Left hindlimb (tissue), 1 donor: Measurements from ENCODE around the gene NSDHL.

ENCODE experiments used
- DNase-seq: peaks from one replicate; pipeline ENCODE4 v3.0.0-alpha.2; 2018

NSDHL gene

DNA sequence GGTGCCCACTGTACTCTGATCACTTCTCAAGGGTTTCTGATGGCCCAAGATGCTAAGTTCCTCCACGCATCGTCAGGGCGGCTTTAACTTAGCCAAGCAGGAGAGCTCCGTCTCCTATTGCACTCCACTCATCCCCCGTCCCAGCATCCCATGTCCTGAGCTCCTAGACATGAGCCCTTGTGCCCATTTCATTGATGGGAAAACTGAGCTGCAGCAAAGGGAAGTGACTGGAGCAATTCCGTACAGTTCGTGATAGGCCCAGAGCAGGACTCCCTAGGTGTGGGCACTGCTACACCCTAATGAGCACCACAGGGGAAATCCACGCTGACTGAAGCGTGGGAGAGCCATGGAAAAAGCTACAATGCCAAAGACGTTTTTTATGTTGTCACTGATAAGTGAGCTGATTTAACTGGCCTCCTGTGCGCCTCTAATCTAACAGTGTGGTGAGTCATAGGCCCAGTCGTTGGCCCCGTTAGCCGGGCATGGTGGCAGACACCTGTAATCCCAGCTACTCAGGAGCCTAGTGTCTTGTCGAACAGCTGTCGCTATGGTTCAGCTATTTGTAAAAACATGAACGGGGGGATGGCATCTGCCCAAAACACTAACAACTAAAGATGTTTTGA lies 14.9 kb downstream of the NSDHL start:
- no peak for DNase-seq

DNA sequence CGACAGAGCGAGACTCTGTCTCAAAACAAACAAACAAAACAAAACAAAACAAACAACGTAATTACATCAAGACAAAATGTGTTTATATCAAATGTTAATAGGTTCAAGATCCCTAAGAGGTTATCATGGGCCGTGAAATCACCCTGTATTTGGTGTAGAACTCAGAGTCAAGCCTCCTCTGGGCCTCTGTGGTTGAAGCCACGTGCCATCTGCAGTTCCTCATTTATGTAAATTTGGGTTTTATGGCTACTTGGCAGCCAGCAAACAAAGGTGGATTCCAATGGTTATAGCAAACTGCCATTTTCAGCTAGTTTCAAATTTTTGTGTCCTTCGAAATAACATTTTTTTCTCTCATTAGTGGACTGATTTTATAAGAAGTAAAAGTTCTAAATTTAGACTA lies 16.4 kb downstream of the NSDHL start:
- DNase-seq = no peak

DNA sequence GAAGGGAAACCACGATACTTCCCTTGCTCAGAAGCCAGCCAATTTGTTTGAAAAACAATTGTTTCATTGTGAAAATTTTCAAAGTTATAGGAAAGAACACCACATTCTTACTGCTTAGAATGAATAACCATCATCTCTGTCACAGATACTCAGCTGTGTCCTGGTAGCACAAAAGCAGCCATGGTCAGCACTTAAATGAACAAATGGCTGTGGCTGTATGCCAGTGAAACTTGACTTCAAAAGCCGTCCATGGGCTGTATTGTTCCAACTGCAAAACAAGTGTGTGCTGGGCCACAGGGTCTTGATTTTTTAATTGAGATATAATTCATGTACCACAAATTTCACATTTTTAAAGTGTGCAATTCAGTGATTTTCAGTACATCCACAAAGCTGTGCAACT lies 19.6 kb downstream of the NSDHL start:
- no peak for DNase-seq

DNA sequence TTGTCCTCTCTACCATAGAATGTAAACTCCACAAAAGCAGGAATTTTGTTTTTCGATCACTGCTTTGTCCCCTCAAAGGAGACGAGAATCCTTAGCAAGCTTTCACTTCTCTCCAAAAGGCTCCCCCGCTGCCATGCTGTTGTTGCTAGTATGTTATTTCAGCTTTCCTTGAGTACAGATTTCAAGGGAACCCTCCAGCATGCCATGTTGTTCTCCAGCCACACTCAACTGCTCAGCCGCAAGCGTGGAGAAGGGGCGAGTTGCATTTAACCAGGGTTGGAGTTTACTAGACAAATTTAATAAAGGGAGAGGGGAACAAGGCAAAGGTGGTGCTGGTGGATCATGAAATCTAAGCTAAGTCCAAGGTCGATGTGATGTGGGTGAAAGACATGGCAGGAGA lies 23.1 kb downstream of the NSDHL start:
- DNase-seq = no peak

DNA sequence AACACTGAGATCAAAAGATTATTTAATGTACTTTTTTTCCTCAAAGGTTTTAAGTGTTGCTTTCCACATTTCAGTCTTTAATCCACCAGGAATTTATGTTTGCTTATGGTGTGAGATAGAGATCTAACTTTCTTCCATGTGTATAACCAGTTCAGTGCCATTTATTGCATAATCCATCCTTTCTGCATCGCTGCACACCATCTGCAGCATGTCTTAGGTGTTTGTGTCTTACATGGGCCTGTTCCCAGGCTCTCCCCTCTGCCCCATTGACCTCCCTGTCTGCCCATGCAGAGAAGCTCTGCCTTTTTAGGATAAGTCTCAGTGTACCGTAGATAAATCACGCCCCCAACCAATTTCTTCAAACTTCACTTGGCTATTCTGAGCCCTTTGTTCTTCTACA lies 30.3 kb downstream of the NSDHL start:
- DNase-seq = no peak

DNA sequence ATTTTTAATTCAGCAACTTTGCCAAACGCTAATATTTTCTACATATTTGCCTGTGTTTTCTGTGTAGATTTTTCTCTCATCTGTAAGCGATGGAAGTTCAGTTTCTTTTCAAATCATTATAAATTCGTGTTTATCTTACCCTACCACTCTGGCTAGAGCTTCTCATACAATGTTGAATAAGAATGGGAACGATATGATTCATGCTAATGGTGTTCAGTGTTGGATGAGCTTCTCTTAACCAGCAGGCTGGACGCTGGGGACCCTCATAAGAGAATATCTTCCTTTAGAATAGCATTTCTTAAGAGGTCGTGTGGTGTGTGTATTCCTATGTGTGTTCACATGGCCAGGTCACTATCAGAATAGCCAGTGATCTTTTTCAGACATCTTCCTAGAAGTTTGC lies 31.0 kb downstream of the NSDHL start:
- no peak for DNase-seq

DNA sequence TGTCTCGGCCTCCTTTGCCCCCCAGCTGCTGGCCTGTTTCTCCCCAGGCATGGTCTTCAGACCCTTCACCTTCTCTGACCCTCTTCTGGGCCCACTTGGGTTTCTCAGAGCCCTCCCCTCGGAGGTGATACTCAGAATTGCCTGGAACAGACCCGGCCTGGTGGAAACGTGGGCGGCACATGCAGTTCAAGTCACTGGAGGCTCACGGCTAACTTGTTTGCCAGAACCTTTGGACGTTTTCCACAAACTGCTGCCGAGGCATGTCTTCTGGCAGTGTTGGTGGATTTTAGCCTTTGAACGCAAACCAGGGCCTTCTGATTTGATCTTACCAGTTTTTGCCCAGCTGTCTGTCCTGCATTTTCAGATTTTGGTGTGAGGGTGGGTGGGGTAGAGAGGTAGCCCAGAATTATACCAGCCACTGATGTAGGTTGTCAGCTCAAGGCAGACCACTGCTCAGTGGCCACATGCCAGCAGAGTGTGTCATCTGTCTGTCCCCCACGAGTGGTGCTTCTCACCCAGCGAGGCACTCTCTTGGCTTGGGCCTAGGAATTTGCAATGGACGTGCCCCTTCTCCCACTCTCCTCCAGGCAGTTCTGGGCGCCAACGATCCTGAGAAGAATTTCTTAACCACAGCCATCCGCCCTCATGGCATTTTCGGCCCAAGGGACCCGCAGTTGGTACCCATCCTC lies 34.5 kb downstream of the NSDHL start:
- DNase-seq = no peak

DNA sequence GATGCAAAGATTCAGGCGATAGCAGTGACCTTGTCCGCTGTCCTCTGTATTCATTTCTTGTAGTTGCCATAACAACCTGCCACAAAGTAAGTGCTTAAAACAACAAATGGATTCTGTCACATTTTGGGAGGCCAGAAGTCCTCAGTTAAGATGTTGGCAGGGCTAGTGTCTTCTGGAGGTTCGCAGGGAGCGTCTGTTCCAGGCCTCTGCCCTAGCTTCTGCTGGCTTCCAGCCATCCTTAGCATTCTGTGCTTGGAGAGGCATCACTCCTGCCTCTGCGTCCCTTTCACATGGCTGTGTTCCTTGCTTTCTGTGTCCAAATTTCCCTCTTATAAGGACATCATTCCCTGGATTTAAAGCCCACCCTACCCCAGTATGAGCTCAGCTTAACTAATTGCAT lies 35.5 kb downstream of the NSDHL start:
- no peak for DNase-seq

DNA sequence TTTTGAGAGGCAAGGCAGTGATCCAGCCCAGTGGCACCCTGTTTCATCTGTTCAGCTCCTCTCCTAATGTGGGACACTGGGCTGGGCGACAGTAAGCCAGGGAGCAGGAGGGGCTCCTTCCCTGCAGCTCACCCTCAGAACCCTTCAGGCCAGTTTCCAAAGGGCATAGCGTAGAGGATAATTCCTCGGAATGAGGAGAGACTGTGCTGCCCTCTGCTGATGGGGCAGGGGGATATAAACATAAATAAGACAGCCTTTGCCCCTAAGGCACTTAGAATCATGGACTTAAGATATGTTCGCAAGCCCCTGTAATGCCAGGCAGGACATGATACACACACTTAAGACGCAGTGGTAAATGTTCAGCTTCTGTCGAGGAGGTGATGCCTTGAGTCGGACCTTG lies 39.1 kb downstream of the NSDHL start:
- no peak for DNase-seq

DNA sequence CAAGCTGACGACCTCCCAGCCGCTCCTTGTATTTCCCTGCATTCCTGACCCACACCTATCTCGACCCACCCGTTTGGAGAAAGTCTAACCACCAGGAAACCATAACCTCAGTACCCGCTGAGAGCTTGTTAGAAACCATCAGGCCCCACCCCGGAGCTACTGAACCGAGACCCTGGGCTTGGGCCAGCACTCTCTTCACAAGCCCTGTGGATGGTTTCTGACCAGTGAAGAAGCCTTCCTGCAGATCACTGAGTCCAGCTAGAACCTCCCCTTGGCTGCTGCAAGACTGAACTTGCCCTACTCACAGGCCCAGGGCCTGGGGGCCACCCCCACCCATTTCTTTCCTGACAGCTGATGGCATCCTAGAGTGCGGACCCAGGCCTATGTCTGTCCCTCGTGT lies 40.4 kb downstream of the NSDHL start:
- no peak for DNase-seq

DNA sequence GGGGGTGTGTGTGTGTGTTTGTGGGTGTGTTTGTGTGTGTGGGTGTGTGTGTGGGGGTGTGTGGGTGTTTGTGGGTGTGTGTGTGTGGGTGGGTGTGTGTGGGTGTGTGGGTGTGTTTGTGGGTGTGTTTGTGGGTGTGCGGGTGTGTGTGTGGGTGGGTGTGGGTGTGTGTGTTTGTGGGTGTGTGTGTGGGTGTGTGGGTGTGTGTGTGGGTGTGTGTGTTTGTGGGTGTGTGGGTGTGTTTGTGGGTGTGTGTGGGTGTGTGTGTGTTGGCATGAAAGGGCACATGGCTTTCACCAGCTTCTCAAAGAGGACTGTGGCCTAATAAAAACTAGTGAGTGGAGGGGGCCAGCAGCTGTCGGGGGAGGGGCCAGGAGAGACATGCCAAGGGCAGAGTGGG lies 41.7 kb downstream of the NSDHL start:
- no peak for DNase-seq

DNA sequence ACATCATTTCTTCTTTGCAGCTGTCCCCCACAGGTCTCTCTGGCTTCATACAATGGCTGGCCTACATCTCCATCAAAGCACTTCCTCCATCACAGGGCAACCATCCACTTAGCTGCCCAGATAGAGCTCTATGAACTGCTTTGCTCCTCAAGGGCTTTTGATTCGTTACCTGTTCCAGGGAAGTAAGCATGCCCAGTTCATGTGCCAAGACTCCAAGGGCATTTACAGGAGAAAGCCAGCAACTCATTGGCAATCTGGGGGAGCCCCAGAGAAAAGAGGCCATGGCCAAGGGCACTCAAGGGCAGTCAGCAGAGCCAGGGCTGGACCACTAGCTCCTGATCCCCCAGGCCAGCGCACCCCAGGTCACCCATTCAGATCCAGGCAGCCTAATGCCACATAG lies 42.5 kb downstream of the NSDHL start:
- no peak for DNase-seq

DNA sequence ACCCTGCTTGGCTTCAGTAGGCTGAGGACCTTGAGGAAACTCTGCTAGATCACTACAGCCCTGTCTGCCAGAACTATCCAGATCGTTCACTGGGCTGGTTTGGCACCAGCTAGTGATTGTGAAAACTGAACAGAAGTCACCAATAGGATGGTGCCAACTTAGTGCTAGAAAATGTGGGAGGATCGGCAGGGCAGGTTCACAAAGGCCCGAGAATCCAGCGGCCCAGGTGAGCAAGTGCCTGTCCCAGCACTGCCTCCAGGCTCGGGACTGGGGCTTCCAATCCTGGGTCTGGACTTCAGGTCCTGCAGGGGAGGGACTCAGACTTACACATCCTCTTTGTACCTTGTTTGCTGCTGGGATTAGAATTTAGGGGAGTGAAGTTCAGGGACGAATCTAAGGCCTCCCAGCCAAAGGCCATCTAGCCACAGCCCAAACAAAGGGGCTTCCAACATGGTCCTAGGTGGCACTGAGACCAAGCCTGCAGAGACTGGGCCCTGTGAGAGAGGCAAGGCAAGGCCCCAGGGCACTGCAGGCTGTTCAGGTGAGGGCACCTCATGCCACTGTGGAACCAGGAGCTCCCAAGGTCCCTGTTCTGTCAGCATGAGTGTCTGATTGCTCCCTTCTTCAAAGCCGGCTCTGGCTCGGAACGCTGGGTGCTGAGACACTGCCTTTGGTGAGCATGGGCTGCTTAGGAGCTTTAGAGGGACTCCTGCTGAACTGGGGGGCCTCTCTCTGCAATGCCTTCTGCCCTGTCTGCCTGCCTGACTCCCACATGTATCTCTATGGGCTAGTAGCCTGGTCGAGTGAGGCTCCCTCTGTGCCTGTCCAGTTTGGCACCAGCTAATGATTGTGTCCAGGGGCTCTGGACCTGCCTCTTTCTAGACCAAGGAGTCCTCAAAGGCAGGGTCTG lies 46.3 kb downstream of the NSDHL start:
- no peak for DNase-seq

DNA sequence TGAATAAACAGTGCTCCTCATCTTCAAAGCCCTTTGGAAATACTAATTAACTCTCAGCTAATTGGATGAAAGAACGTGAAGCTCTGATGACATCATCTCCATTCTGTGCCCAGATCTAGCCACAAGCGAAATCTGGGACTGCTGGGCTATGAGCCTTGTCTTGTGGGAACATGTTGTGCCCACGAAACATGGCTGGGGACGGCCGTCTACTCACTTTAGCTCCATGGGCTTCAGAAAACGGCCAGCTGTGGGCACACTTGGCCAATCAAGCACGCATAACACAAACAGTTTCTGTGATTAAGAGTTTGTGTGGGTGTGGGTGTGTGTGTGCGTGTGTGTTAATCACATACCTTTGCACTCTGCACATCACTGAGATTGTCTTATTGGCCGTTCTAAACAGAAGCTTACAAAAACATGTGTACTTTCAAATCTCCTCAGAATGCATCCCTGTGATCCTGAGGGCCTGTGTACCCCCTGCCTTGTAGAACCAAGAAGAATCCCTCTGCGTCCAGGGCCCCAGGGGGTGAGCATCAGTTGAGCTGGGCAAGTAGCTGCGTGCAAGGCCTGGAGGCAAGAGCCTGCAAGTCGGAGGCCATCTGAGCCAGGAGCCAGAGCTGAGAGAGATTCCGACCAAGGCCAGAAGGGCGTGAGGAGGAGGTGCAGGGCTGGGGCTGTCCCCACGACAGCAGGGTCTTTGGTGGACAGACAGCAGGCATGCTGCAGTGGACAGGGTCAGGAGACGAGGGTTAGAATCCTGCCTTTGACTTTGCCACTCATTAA lies 48.3 kb downstream of the NSDHL start:
- no peak for DNase-seq

DNA sequence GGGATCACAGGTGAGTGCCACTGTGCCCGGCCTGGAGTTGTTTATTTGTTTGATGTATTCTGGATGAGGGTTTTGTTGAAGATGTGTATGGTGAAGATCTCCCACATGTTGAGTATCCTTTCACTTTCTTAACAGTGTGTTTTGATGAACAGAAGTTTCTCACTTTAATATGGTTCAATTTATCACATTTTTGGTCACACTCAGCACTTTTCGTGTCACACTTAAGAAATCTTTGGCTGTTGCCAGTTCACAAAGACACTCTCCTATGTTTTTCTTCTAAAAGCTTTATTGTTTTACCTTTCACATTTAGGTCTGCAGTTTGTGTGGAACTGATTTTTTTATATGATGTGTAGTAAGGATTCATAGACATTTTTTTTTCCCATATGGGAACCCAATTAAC lies 50.4 kb downstream of the NSDHL start:
- DNase-seq = no peak

DNA sequence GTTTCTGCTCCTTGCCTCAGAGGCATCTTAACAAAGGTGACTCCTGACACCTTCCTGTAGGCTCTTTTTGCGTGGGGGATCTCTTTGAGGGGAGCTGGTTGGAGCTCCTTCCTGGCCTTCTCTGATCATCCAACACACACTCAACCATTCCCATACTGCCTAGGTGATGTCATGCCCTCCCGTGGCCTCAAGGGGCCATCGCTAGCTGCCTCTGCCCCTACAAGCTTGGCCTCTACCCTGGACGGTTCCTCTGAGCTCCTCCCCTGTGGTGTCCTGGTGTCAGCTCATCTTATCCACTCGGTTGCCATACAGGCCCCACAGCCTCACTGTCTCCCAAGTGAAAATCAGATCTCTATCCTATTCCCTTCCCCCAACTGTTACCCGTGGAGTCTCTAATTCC lies 53.3 kb downstream of the NSDHL start:
- no peak for DNase-seq

DNA sequence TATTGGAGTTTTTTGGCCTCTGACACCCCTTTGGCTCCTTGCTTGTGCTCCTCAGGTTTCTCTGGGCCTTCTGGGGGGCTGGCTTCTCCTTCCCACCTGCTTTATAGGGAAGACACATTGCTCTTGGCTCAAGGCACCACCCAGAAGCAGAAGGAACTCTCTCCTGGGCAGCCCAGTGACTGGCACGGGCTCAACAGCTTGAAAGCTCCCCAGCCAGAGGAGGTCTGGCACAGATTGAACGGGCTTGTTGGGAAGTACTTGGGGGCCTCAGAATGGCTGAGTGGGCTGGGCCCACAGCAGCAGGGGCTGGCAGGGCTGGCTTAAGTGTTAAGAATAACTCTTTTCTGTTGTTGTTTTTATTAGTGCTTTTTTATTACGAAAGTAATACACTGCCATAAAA lies 55.9 kb downstream of the NSDHL start:
- no peak for DNase-seq

DNA sequence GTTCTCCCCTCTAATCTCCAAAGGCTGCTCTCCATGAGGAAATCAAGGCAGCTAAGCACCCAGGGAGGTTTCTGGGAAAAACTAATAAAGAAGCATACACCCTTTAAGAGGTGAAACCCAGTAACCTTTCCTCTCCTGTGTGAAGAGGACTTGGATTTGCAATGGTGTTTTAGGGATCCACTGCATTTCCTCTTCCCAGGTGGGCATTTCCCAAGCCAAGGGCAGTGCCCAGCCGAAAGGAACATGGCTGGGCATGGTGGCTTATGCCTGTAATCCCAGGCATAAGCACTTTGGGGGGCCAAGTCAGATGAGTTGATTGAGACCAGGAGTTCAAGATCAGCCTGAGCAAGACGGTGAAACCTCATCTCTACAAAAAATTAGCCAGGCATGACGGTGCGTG lies 61.6 kb downstream of the NSDHL start:
- DNase-seq = no peak

DNA sequence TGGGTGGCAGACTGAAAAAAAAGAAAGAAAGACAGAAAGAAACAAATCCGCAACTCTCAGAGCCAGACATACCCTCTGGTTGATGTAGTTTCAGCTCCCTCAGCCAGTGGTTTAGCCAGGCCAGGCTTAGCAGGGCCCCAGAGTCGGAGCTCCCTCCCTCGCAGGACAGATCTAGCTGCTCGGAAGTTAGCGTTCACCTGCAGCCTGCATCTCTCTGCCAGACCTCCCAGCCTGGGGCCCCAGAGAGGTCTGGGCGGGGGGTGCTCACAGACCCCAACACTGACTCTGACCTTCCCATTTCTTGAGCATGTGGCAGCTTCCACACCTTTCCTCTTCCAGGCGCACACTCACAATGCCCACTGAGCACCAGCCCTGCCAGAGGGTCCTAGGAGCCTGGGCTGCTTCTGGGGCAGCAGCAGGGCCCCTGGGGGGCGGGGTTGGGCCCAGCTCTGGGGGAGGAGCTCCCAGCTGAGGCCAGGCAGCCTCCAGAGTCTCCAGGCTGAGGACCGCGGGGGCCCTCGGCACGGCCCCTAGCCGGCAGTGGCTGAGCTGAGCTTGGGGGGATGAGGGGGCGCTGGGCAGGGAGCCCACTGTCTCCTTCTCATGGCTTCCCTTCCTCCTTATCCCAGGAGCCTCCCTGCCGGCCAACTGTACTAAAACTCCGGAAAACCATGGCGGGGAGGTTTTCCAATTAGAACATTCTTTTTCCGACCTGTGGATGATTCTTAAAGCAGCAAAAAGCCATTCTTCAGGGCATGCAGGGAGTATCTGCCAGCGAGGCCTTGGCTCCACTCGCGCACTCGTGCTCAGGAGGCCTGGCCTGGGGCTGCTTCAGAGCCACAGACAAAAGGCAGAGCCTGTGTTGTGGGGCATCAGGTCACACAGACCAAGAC lies 62.4 kb downstream of the NSDHL start:
- peak; percentile 71 for DNase-seq

DNA sequence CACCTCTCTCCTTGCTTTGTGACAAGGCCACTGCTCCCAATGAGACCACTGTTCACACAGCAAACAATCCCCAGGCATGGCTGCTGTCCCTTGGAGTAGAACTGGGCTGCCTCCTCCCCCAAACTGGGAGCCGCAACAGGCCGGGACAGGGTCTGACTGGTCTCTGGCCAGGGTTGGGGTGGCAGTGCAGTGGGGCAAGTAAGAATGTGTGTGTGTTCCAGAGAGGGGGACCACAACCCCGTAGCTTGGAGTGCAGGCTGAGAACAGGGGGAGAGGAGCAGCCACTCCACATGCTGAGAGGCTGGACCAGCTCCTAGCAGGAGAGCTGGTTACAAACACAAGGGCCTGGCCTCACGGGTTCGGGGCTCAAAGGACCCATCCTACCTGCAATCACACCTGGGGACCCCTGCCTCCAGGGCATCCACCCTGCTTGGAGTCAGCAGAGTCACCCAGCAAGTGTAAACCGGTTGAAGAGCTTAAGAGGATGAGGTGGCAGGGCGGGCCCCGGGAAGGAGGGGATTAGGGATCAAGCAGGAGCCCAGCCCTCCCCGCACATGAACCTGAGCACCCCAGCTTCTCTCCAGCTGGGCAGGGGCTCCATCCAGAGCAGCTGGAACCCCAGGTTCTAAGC lies 63.2 kb downstream of the NSDHL start:
- DNase-seq = no peak

DNA sequence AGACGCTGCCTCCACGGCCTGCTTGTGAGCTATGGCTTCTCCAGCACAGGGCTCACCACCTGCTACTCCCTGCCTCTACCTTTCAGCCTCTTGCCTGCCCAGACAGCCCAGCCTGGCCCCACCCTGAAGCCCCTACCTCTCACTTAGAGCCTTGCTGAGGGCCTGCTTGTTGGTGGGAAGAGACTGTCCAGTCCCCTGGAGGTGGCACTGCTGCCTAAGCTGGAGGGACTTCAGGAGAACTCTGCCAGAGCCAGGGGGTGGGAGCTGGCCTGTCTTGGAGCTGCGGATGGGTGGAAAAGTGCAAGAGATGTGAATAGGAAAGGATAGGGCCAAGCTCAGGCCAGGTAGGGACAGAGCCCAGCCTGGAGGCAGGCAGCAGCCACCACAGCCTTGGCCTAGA lies 64.3 kb downstream of the NSDHL start:
- no peak for DNase-seq
